Left renal cortex interstitium (tissue), 4 donors: ENCODE data around the gene KCNMA1. TPM values are rescaled to one million over a fixed set of nuclear protein-coding genes. Genes with fewer than 3 reads are reported as not detected.
"Not testable (repeated sequence)": the region's sequence is repeated elsewhere in the genome, so short reads cannot be mapped to it uniquely, and the experiment has no call there.

Source experiments
- DNase-seq, 4 donors: peaks; one replicate each; pipeline ENCODE4 v3.0.0-alpha.2; 2013; ENCODE audit warnings: low read depth in 4 of 4, low spot score in 2 of 4, missing footprints in 1 of 4
- polyA plus RNA-seq, 4 donors: library from polyadenylated mRNA; unstranded; fragments of 120-200 nt; gene quantifications; one replicate each; pipeline ENCODE4 v1.2.1, GENCODE V29; 2013; ENCODE audit not compliant: insufficient read length in 4 of 4

The KCNMA1 gene
- polyA plus RNA-seq, result 1 to 10 TPM; 2.8 to 5.2 (median 3.7) TPM

- no peak for DNase-seq
Observed at GRCh38 chr10:77637532-77638320, at the start of gene KCNMA1. Gene KCNMA1, minus strand, starts transcription at chr10:77637808.

GRCh38 chr10:77686650-77687417, 49.2 kb upstream of the KCNMA1 start:
- DNase-seq, result no peak

- no peak for DNase-seq
Observed at GRCh38 chr10:77686096-77686495, 48.5 kb upstream of the KCNMA1 start.

GRCh38 chr10:77685432-77685831, 47.8 kb upstream of the KCNMA1 start:
- no peak for DNase-seq

- DNase-seq, result not testable (repeated sequence)
Observed at GRCh38 chr10:77683088-77683432, 45.5 kb upstream of the KCNMA1 start.

GRCh38 chr10:77682393-77683087, 44.9 kb upstream of the KCNMA1 start:
- no peak for DNase-seq

GRCh38 chr10:77681839-77682238, 44.2 kb upstream of the KCNMA1 start:
- DNase-seq, result no peak

GRCh38 chr10:77680811-77681210, 43.2 kb upstream of the KCNMA1 start:
- DNase-seq, result no peak

GRCh38 chr10:77680065-77680464, 42.5 kb upstream of the KCNMA1 start:
- DNase-seq, result no peak

- DNase-seq, result no peak
Observed at GRCh38 chr10:77679217-77679616, 41.6 kb upstream of the KCNMA1 start.

- no peak for DNase-seq
Observed at GRCh38 chr10:77678146-77678545, 40.5 kb upstream of the KCNMA1 start.

- no peak for DNase-seq
Observed at GRCh38 chr10:77675347-77675746, 37.7 kb upstream of the KCNMA1 start.

GRCh38 chr10:77673515-77674140, 36.0 kb upstream of the KCNMA1 start:
- DNase-seq, result no peak

GRCh38 chr10:77673101-77673500, 35.5 kb upstream of the KCNMA1 start:
- DNase-seq, result no peak

GRCh38 chr10:77671594-77672252, 34.1 kb upstream of the KCNMA1 start:
- DNase-seq, result no peak

GRCh38 chr10:77670817-77671443, 33.3 kb upstream of the KCNMA1 start:
- DNase-seq, result no peak

GRCh38 chr10:77669892-77670291, 32.3 kb upstream of the KCNMA1 start:
- DNase-seq, result no peak

- no peak for DNase-seq
Observed at GRCh38 chr10:77667426-77668324, 30.1 kb upstream of the KCNMA1 start.

- DNase-seq, result no peak
Observed at GRCh38 chr10:77666821-77667220, 29.2 kb upstream of the KCNMA1 start.
